Measurements from ENCODE around the gene XXYLT1. TPM values are rescaled to one million over a fixed set of nuclear protein-coding genes. Genes with fewer than 3 reads are reported as not detected.

The XXYLT1 gene
- total and polyA plus RNA-seq, 7 donors, result 2.5 to 13.8 (median 11.1) TPM

GRCh38 chr3:195071011-195071728, 199.8 kb downstream of the XXYLT1 start:
- Histone ChIP-seq H3K27ac (no peak overlapping the region), H3K27me3 (no peaks in the 10 kb centered on the region), H3K4me1 (no peaks in the 10 kb centered on the region), H3K9me3 (no peaks in the 10 kb centered on the region), H3K4me3 (no peak overlapping the region), H3K36me3 (peaks cover 0 to 19% (median 2%) of the 10 kb centered on the region in 4 donors)
- intact Hi-C loops (cut with DNase I), result no loop called here
- TF ChIP-seq POLR2A (IDR thresholded peaks at IDR 0.05), result no peak
- TF ChIP-seq EP300 (IDR thresholded peaks at IDR 0.05), result no peak
- no peak for TF ChIP-seq POLR2AphosphoS5 (IDR thresholded peaks at IDR 0.05)
- no peak for TF ChIP-seq CTCF (IDR thresholded peaks at IDR 0.05)
- 90 to 95% methylated on average over 19 of the region's 19 CpGs for WGBS, 2 donors
- DNase-seq, result peak; percentile 30

- no peak overlapping the region for H3K27ac ChIP-seq
- H3K4me1 ChIP-seq, result no peaks in the 10 kb centered on the region
- H3K36me3 ChIP-seq, result peaks cover 0 to 19% (median 2%) of the 10 kb centered on the region in 4 donors
- no peaks in the 10 kb centered on the region for H3K27me3 ChIP-seq
- no peak overlapping the region for H3K4me3 ChIP-seq
- intact Hi-C loops (cut with DNase I), result no loop called here
- DNase-seq, result peak; percentile 22
- WGBS, 2 donors, result 47 to 88% methylated on average over 6 of the region's 6 CpGs
- TF ChIP-seq POLR2AphosphoS5 (IDR thresholded peaks at IDR 0.05) (no peak), EP300 (IDR thresholded peaks at IDR 0.05) (no peak), CTCF (IDR thresholded peaks at IDR 0.05) (no peak), POLR2A (IDR thresholded peaks at IDR 0.05) (no peak)
- no peaks in the 10 kb centered on the region for H3K9me3 ChIP-seq
Measured at GRCh38 chr3:195070336-195070735, 200.6 kb downstream of the XXYLT1 start.

DNA sequence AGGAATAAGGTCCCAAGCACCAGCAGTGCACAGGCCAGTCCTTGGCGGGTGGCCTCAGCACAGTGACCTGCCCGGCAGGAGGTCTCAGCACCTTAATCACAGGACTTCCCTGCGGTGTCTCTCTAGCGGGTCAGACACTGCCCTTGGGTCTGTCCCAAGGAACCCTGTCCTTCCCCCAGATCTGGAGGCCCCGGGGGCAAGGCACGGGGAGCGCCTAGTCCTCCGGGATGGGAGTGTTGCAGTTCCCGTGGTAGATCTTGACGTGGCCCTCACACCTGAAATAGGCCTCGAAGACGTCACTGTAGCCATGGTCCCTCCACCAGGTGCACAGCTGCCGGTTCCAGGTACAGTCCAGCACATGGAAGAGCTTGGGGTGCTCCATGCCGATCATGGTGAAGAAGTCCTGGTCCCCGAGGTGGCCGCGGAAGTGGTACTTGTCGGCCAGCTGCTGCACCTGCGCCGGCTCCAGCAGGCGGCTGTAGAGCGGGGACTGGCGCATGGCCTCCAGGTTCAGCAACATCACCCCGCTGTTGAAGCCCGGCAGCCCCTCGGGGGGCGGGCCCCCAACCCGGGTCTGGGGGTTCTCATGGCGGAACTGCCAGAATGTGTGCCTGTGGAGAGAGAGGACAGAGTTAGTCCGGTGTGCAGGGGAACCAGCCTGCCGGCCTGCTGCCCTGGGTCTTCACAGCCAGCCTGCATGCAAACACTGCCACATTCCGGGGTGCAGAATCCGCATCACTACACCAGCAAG, 201.3 kb downstream of the XXYLT1 start:
- Histone ChIP-seq H3K27ac (no peak overlapping the region), H3K9me3 (no peaks in the 10 kb centered on the region), H3K4me1 (peaks cover 0 to 5% (median 2%) of the 10 kb centered on the region in 4 donors), H3K36me3 (peaks cover 0 to 19% (median 2%) of the 10 kb centered on the region in 4 donors), H3K4me3 (no peak overlapping the region), H3K27me3 (no peaks in the 10 kb centered on the region)
- TF ChIP-seq POLR2AphosphoS5 (IDR thresholded peaks at IDR 0.05), result no peak
- no peak for TF ChIP-seq CTCF (IDR thresholded peaks at IDR 0.05)
- TF ChIP-seq POLR2A (IDR thresholded peaks at IDR 0.05), result no peak
- TF ChIP-seq EP300 (IDR thresholded peaks at IDR 0.05), result no peak
- DNase-seq, result peak; percentile 50
- intact Hi-C loops (cut with DNase I), result no loop called here
- 97% methylated on average over 33 of the region's 33 CpGs for WGBS, 2 donors

DNA sequence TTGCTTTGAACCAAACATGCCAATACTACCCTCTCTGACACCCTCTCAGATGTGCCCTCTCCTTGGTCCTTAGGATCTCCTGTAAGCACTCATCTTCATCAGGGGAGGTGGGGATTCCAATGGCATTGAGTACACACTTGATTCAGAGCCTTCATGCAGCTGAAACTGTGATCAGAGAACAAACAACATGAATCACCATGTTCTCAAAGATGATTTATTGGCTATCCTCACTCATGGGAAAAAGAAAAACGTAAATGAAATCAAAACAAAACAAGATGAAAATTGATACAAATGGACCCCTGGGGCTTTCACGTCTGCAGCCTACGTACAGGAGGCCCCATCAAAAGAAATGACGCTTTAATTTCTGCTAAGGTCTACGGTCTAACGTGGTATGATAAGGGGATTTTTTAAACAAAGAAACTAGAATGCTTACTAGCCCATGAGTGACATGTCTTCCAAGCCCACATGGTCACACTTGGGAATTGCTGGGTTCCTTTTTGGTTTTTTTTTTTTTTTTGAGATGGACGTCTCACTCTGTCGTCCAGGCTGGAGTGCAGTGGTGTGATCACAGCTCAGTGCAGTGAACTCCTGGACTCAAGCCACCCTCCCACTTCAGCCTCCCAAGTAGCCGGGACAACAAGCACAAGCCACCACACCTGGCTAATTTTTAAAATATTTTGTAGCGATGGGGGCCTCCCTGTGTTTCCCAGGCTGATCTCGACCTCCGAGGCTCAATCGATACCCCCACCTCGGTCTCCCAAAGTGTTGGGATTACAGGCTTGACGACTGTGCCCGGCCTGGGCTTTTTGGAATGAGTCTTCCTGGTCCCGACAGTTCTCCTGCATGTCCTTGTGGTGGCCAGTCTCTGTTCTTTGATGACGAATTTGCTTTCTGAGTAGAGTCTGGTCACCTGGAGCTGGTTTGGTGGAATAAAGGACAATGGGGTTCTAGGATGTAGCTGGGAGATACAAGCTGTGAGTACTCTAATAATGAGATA, 202.6 kb downstream of the XXYLT1 start:
- WGBS, 2 donors, result 94 to 95% methylated on average over 18 of the region's 18 CpGs
- H3K27ac ChIP-seq, result no peak overlapping the region
- no peak for DNase-seq
- TF ChIP-seq POLR2AphosphoS5 (IDR thresholded peaks at IDR 0.05), result no peak
- TF ChIP-seq POLR2A (IDR thresholded peaks at IDR 0.05), result no peak
- no peak for TF ChIP-seq EP300 (IDR thresholded peaks at IDR 0.05)
- no peak for TF ChIP-seq CTCF (IDR thresholded peaks at IDR 0.05)
- no peak overlapping the region for H3K4me3 ChIP-seq
- H3K9me3 ChIP-seq, result no peaks in the 10 kb centered on the region
- peaks cover 0 to 19% (median 2%) of the 10 kb centered on the region in 4 donors for H3K36me3 ChIP-seq
- intact Hi-C loops (cut with DNase I), result no loop called here
- no peaks in the 10 kb centered on the region for H3K27me3 ChIP-seq
- H3K4me1 ChIP-seq, result peaks cover 0 to 16% (median 13%) of the 10 kb centered on the region in 4 donors
